ENCODE results near the gene SPATS2.
A peak's percentile ranks its signal among the peaks of the same experiment; 100 is the strongest.

The SPATS2 gene

GRCh38 chr12:49336645-49337584, 30.3 kb upstream of the SPATS2 start, which contains the start of gene C1QL4:
Gene C1QL4, minus strand, starts transcription at chr12:49337188. Its CDS starts 711 bp downstream, at chr12:49336477.
- DNase-seq, result peak; percentile 76

GRCh38 chr12:49338830-49339463, 28.3 kb upstream of the SPATS2 start:
- DNase-seq, result no peak

- no peak for DNase-seq
These were observed 27.8 kb upstream of the SPATS2 start for GRCh38 chr12:49339464-49339861.

GRCh38 chr12:49340095-49340870, 27.0 kb upstream of the SPATS2 start:
- DNase-seq, result no peak

GRCh38 chr12:49340971-49341776, 26.1 kb upstream of the SPATS2 start:
- DNase-seq, result no peak

GRCh38 chr12:49341777-49342065, 25.5 kb upstream of the SPATS2 start:
- no peak for DNase-seq

GRCh38 chr12:49342066-49342913, 25.0 kb upstream of the SPATS2 start:
- DNase-seq, result peak; percentile 32

GRCh38 chr12:49342914-49343731, 24.1 kb upstream of the SPATS2 start:
- DNase-seq, result no peak

- no peak for DNase-seq
These were observed 22.7 kb upstream of the SPATS2 start for GRCh38 chr12:49344486-49345050.

GRCh38 chr12:49345051-49345824, 22.0 kb upstream of the SPATS2 start:
- no peak for DNase-seq

GRCh38 chr12:49345825-49346658, 21.2 kb upstream of the SPATS2 start:
- DNase-seq, result no peak

GRCh38 chr12:49346659-49347310, 20.5 kb upstream of the SPATS2 start, which contains the start of gene DNAJC22:
Gene DNAJC22, plus strand, starts transcription at chr12:49346888. Its CDS starts 1,985 bp downstream, at chr12:49348873.
- no peak for DNase-seq

- DNase-seq, result peak; percentile 64
These were observed 19.7 kb upstream of the SPATS2 start for GRCh38 chr12:49347311-49348193.

- no peak for DNase-seq
These were observed 18.5 kb upstream of the SPATS2 start for GRCh38 chr12:49348781-49349180.

GRCh38 chr12:49349266-49349665, 18.0 kb upstream of the SPATS2 start:
- DNase-seq, result no peak

- DNase-seq, result no peak
These were observed 14.9 kb upstream of the SPATS2 start for GRCh38 chr12:49352351-49352750.

- no peak for DNase-seq
These were observed 11.3 kb upstream of the SPATS2 start for GRCh38 chr12:49355913-49356312.

Measured in activated gamma-delta T cell (primary cell).